HepG2 (cell line): ENCODE results near the gene ERLIN1. TPM values are rescaled to one million over a fixed set of nuclear protein-coding genes. Genes with fewer than 3 reads are reported as not detected.

Experiments
- BRCA1 ChIP-seq: sonication (generic); formaldehyde crosslinking; IDR thresholded peaks from 2 replicates; pipeline ENCODE4 v1.4.0; 2020; ENCODE audit warnings: missing genetic modification reagents
- BRD4 ChIP-seq: sonication (generic); formaldehyde crosslinking; IDR thresholded peaks from 2 replicates; pipeline ENCODE4 v1.4.0; 2020; ENCODE audit warnings: missing genetic modification reagents
- DPF2 ChIP-seq: sonication (generic); formaldehyde crosslinking; IDR thresholded peaks from 2 replicates; pipeline ENCODE4 v1.4.0; 2020; ENCODE audit warnings: mild to moderate bottlenecking, low read depth, missing genetic modification reagents, borderline replicate concordance
- EHMT2 ChIP-seq: fragments of 200-600 bp; sonication (generic); IDR thresholded peaks from 2 replicates; pipeline ENCODE4 v1.7.0; 2017; ENCODE audit warnings: antibody characterized with exemption, low read depth, low read length, borderline replicate concordance
- FOXO1 ChIP-seq: sonication (generic); formaldehyde crosslinking; IDR thresholded peaks from 2 replicates; pipeline ENCODE4 v1.4.0; 2020; ENCODE audit warnings: missing genetic modification reagents
- KAT7 ChIP-seq: IDR thresholded peaks from 2 replicates; pipeline ENCODE4 v1.6.1; 2018; ENCODE audit warnings: borderline replicate concordance, missing compliant biosample characterization
- KLF13 ChIP-seq: sonication (generic); formaldehyde crosslinking; IDR thresholded peaks from 2 replicates; pipeline ENCODE4 v1.4.0; 2020; ENCODE audit warnings: mild to moderate bottlenecking, missing genetic modification reagents
- SIN3A ChIP-seq: IDR thresholded peaks from 2 replicates; pipeline ENCODE4 v1.6.1; 2011; ENCODE audit warnings: low read depth, mild to moderate bottlenecking, control low read depth, low read length, borderline replicate concordance
- TOE1 ChIP-seq: sonication (generic); formaldehyde crosslinking; IDR thresholded peaks from 2 replicates; pipeline ENCODE4 v1.4.0; 2020; ENCODE audit warnings: mild to moderate bottlenecking, missing genetic modification reagents
- WIZ ChIP-seq: sonication (generic); formaldehyde crosslinking; IDR thresholded peaks from 2 replicates; pipeline ENCODE4 v1.5.1; 2020; ENCODE audit warnings: mild to moderate bottlenecking, missing genetic modification reagents
- ZFP36L1 ChIP-seq: sonication (generic); formaldehyde crosslinking; IDR thresholded peaks from 2 replicates; pipeline ENCODE4 v1.8.0; 2022; ENCODE audit warnings: mild to moderate bottlenecking, missing genetic modification reagents, moderate library complexity
- ZMYM2 ChIP-seq: sonication (generic); formaldehyde crosslinking; IDR thresholded peaks from 2 replicates; pipeline ENCODE4 v1.8.0; 2022; ENCODE audit warnings: mild to moderate bottlenecking, missing genetic modification reagents
- ZMYM4 ChIP-seq: sonication (generic); formaldehyde crosslinking; IDR thresholded peaks from 2 replicates; pipeline ENCODE4 v1.8.1; 2023; ENCODE audit warnings: mild to moderate bottlenecking, missing genetic modification reagents
- ZNF605 ChIP-seq: sonication (generic); formaldehyde crosslinking; IDR thresholded peaks from 2 replicates; pipeline ENCODE4 v1.8.0; 2022; ENCODE audit warnings: mild to moderate bottlenecking, missing genetic modification reagents
- ZSCAN12 ChIP-seq: sonication (generic); formaldehyde crosslinking; IDR thresholded peaks from 2 replicates; pipeline ENCODE4 v1.9.0; 2021; ENCODE audit warnings: mild to moderate bottlenecking, missing genetic modification reagents
- polyA plus RNA-seq, 8 experiments: library from polyadenylated mRNA; depleted of rRNA in 3 of 8; stranded (reverse) in 7 of 8; unstranded in 1 of 8; fragments of >200 nt; fragmentation: Illumina TruSeq in 4 of 8; extraction: Trizol in 4 of 8; gene quantifications; 2 replicates each; pipeline versions ENCODE4 v1.2.1 to v1.2.3, GENCODE V29; 2011 to 2016; ENCODE audit warnings: low read depth in 4 of 8, missing spikeins in 1 of 8, mixed read lengths in 1 of 8; ENCODE audit not compliant: insufficient read depth in 1 of 8
- total RNA-seq, 5 experiments: library from RNA; depleted of rRNA; stranded (reverse); fragments of >200 nt; fragmentation: Illumina TruSeq; extraction: Trizol; gene quantifications; 2 replicates each; pipeline ENCODE4 v1.2.3, GENCODE V29; 2016; ENCODE audit warnings: low read depth in 1 of 5
- TF ChIP-seq, protein P1 (sequence below): sonication (generic); formaldehyde crosslinking; IDR thresholded peaks from 2 replicates; pipeline ENCODE4 v1.4.0; 2020; ENCODE audit warnings: mild to moderate bottlenecking, missing genetic modification reagents
- TF ChIP-seq, protein P2 (sequence below): sonication (generic); formaldehyde crosslinking; IDR thresholded peaks from 2 replicates; pipeline ENCODE4 v1.5.0; 2020; ENCODE audit warnings: mild to moderate bottlenecking, missing genetic modification reagents
- TF ChIP-seq, protein P3 (sequence below): sonication (generic); formaldehyde crosslinking; IDR thresholded peaks from 2 replicates; pipeline ENCODE4 v1.5.1; 2020; ENCODE audit warnings: missing genetic modification reagents, mild to moderate bottlenecking, borderline replicate concordance
- TF ChIP-seq, protein P4 (sequence below), 2 experiments: sonication (generic) in 1 of 2; formaldehyde crosslinking in 1 of 2; IDR thresholded peaks; 2 replicates each; pipeline versions ENCODE4 v1.4.0 to v1.6.1; 2016 to 2020; ENCODE audit warnings: borderline replicate concordance in 1 of 2, low read depth in 1 of 2, mild to moderate bottlenecking in 1 of 2, missing genetic modification reagents in 1 of 2

The ERLIN1 gene
- total and polyA plus RNA-seq, 2 of the 13 experiments (the other 11 are each of a cell fraction or from before 2014, with no cell fraction given): 56.8 to 69.3 TPM

DNA sequence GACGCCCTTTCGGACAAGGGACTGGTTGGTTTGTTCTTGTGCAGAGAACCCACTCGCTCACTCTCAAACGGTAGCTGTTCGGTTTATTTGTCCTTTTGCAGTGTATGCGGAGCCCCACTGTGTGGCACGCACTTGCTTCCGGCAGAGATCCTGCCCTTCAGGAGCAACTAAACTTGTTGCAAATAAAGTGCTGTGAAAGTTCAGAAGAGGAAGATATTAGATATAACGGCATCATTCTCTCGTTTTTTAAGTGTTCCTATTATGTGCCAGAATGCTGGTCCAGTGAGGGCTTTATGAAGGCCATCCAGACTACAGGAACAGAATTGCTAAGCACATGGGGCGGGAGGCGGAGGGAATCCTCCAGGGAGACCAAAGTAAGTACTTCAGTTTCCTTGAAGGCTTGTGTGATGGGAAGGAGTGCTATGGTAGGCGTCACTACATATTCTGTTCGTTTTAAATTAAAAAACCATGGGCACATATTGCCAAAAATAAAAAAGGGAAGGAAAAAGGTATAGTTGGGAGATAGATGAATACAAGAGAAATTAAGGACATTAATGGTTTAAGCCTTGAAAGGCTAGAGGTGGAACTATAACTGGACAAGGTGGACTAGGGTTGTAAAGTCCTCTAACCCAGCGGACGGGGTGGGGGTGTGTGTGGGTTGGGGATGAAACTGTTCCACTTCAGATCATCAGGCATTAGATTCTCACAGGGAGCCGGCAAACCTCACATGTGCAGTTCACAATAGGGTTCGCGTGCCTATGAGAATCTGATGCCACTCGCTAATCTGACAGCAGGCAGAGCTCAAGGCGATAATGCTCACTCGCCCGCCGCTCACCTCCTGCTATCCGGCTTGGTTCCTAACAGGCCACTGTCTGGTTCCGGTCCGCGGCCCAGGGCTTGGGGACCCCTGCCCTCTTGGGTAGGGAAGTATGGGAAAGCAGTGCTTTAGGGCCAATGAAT is 704 bp upstream of the ERLIN1 start (continued):
- no peak for TF ChIP-seq EHMT2
- TF ChIP-seq ZMYM2 (CRISPR knock-in tag): no peak
- no peak for TF ChIP-seq KLF13 (CRISPR knock-in tag)
- no peak for TF ChIP-seq ZMYM4
- TF ChIP-seq, protein P1, sequence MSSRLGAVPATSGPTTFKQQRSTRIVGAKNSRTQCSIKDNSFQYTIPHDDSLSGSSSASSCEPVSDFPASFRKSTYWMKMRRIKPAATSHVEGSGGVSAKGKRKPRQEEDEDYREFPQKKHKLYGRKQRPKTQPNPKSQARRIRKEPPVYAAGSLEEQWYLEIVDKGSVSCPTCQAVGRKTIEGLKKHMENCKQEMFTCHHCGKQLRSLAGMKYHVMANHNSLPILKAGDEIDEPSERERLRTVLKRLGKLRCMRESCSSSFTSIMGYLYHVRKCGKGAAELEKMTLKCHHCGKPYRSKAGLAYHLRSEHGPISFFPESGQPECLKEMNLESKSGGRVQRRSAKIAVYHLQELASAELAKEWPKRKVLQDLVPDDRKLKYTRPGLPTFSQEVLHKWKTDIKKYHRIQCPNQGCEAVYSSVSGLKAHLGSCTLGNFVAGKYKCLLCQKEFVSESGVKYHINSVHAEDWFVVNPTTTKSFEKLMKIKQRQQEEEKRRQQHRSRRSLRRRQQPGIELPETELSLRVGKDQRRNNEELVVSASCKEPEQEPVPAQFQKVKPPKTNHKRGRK (CRISPR knock-in tag): peak; percentile 74; the same call in 1 of the 2 replicates
- TF ChIP-seq BRD4 (CRISPR knock-in tag): no peak
- TF ChIP-seq, protein P2, sequence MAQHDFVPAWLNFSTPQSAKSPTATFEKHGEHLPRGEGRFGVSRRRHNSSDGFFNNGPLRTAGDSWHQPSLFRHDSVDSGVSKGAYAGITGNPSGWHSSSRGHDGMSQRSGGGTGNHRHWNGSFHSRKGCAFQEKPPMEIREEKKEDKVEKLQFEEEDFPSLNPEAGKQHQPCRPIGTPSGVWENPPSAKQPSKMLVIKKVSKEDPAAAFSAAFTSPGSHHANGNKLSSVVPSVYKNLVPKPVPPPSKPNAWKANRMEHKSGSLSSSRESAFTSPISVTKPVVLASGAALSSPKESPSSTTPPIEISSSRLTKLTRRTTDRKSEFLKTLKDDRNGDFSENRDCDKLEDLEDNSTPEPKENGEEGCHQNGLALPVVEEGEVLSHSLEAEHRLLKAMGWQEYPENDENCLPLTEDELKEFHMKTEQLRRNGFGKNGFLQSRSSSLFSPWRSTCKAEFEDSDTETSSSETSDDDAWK (CRISPR knock-in tag): no peak
- TF ChIP-seq DPF2 (CRISPR knock-in tag): no peak
- no peak for TF ChIP-seq TOE1 (CRISPR knock-in tag)
- no peak for TF ChIP-seq KAT7 (CRISPR knock-in tag)
- 0 out of 2 replicates have a peak, but pooled peaks have one; percentile 60 for TF ChIP-seq ZNF605
- no peak for TF ChIP-seq BRCA1 (CRISPR knock-in tag)
- TF ChIP-seq, protein P3, sequence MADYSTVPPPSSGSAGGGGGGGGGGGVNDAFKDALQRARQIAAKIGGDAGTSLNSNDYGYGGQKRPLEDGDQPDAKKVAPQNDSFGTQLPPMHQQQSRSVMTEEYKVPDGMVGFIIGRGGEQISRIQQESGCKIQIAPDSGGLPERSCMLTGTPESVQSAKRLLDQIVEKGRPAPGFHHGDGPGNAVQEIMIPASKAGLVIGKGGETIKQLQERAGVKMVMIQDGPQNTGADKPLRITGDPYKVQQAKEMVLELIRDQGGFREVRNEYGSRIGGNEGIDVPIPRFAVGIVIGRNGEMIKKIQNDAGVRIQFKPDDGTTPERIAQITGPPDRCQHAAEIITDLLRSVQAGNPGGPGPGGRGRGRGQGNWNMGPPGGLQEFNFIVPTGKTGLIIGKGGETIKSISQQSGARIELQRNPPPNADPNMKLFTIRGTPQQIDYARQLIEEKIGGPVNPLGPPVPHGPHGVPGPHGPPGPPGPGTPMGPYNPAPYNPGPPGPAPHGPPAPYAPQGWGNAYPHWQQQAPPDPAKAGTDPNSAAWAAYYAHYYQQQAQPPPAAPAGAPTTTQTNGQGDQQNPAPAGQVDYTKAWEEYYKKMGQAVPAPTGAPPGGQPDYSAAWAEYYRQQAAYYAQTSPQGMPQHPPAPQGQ (CRISPR knock-in tag): no peak
- TF ChIP-seq, protein P4, sequence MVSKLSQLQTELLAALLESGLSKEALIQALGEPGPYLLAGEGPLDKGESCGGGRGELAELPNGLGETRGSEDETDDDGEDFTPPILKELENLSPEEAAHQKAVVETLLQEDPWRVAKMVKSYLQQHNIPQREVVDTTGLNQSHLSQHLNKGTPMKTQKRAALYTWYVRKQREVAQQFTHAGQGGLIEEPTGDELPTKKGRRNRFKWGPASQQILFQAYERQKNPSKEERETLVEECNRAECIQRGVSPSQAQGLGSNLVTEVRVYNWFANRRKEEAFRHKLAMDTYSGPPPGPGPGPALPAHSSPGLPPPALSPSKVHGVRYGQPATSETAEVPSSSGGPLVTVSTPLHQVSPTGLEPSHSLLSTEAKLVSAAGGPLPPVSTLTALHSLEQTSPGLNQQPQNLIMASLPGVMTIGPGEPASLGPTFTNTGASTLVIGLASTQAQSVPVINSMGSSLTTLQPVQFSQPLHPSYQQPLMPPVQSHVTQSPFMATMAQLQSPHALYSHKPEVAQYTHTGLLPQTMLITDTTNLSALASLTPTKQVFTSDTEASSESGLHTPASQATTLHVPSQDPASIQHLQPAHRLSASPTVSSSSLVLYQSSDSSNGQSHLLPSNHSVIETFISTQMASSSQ (IDR thresholded peaks at IDR 0.05; ENCODE audit: low read depth): no peak
- TF ChIP-seq, protein P4 (CRISPR knock-in tag; IDR thresholded peaks at IDR 0.05; ENCODE audit: borderline replicate concordance): peak; percentile 45; the same call in 1 of the 2 replicates
- no peak for TF ChIP-seq ZFP36L1
- TF ChIP-seq SIN3A: peak; percentile 19; the same call in 1 of the 2 replicates
- TF ChIP-seq WIZ (CRISPR knock-in tag): no peak
- TF ChIP-seq FOXO1 (CRISPR knock-in tag): no peak
- no peak for TF ChIP-seq ZSCAN12 (CRISPR knock-in tag)
